HG03565 (cell line): ENCODE results near the gene TUBA1C.
A peak's percentile ranks its signal among the peaks of the same experiment; 100 is the strongest.

Experiments used
- ATAC-seq: cut with Tn5 transposase; IDR thresholded peaks from one replicate; pipeline ENCODE4 v1.9.1; 2021; ENCODE audit warnings: mild to moderate bottlenecking, moderate library complexity; ENCODE audit not compliant: unreplicated experiment

TUBA1C gene

DNA sequence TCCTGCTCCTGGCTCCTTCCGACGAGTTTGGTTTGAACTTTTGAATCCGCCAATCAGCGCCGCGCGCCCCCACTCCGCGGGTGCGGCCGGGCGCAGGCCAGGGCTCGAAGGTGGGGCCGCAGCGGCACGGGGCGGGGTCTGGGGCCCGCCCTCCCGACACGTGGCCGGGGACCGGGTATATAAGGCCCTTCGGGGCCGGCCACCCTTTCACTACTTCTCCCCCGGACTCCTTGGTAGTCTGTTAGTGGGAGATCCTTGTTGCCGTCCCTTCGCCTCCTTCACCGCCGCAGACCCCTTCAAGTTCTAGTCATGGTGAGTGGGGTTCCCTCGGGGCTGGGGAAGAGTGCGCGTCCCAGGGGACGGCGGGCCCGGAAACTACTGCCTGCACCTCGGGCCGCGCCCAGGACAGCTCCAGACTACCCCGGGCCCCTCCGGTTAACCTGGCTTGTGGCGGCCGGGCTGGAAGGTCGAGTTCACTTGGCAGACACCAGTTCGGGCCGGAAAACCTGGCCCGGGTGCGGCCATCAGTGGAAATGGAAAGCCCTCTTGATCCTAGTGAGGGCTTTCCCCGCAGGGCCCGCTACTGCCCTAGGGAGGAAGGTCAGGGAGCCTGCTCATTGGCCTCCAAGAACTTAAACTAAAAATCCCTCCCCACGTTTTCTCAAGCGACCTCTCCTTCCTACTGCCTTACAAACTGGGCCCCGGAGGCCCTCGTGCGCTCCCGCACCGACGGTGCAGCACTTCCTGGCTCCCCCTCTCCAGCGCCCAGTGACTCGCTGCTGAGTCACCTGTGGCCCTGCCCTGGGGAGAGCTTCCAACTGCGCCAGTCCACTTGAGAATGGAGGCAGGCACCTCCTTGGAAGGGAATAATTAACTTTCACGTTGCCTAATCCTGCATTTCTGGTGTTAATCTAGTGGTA, at the start of gene TUBA1C:
Gene TUBA1C, plus strand, starts transcription at position 210 of the 920 bp plus-strand sequence. Its CDS starts 100 bp downstream, at position 310.
- peak; percentile 81 for ATAC-seq

DNA sequence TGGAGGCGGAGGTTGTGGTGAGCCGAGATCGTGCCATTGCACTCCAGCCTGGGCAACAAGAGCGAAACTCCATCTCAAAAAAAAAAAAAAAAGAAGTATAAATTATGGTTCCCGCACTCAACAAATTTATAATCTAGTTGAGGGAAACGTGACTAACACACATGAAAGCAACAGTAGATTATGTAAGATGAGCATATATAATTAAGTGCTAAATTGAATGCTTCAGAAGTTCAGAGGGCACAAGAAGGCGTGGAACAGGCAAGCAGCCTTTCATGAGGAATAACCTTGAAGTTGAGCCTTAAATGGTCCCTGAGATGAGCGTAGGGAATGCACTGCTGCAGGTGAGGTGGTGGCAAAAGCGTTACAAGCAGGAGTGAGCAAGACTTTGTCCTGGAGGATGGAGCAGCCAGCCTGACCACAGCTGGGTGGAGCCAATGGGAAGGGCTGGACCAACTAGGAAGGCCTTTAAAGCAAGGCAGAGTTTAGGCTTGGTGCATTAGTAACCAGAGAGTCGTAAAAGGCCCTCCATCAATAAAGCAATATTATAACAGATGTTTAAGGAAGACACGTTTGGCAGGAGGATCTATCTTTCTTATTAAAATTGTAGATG, 45.4 kb upstream of the TUBA1C start:
- ATAC-seq: no peak

DNA sequence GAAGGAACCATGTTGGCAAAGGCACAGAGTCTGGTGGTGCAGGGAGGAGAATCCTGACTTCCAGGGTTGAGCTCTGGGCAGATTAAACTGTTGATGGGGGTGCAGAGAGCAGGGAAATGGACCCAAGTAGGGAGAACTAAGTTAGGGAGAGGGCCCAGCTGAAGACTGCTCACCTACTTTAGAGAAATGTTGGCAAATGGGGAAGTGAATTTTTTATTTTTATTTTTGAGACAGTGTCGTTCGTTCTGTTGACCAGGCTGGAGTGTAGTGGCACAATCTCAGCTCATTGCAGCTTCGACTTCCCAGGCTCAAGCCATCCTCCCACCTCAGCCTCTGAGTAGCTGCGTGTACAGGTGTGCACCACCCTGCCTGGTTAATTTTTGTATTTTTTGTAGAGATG, 43.9 kb upstream of the TUBA1C start:
- no peak for ATAC-seq

DNA sequence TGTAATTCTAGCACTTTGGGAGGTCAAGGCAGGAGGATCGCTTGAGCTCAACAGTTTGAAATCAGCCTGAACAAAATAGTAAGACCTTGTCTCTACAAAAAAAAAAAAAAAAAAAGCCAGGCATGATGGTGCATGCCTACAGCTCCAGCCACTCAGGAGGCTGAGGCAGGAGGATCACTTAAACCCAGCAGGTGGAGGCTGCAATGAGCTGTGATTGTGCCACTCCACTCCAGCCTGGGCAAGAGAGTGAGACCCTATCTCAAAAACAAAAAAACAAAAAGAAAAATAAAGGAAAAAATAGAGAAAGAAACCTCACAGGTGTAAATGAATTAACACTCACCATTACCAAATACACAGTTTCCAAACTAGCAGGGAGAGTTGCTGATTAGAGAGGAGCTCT, 41.8 kb upstream of the TUBA1C start:
- no peak for ATAC-seq

DNA sequence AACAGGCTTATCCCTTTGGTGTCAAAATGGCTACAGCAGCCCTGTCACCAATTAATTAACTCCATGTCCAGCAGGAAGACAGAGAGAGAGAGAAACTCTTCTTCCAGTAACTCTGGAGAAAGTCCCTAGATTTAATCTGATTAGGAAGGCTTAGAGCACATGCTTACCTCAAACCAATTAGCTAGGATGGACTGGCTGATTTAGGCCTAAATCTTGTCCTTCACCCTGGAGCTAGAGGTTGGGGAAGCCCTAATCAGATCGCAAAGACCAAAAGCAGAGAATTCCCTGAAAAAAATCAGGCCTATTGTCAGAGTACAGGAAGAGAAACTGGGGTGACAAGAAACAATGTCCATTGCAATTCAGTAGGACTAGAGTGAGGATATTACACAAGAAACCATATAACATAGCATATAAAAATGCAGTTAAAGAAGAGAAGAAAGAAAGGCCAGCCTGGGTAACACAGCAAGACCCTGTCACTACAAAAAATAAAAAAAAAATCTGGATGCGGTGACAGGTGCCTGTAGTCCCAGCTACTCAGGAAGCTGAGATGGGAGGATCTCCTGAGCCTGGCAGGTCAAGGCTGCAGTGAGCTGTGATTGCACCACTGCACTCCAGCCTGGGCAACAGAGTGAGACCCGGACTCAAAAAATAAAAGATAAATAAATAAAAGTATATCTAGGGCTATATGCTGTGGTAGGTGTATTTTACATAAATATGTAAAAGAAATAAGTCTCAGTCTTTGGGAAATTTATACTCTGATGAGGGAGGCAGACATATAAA, 41.1 kb upstream of the TUBA1C start:
- ATAC-seq: no peak

DNA sequence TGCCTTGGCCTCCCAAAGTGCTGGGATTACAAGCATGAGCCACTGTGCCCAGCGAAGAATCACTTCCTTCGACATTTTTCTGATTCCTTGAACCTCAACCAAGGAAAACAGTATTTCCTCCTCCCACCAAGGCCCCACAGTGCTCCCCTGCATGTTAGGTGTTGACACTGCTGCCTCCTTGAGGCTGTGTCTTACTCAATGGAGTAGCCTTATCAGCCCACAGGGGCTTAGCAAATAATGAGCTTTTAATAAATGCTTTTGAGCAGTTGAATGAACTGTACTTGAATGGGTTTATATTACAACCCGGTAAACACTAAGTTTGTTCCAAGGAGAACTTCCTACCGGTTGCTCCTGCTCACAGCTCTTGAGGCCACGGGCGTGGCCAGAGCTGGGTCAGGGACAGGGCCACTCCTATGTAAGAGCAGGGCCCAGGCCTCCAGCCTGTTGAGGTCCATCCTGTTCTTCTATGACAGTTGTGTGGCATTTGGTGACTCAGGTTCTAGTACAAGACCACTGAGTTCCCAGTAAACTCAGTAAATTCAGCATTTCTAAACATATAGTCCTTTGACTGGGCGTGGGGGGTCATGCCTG, 39.2 kb upstream of the TUBA1C start:
- no peak for ATAC-seq

DNA sequence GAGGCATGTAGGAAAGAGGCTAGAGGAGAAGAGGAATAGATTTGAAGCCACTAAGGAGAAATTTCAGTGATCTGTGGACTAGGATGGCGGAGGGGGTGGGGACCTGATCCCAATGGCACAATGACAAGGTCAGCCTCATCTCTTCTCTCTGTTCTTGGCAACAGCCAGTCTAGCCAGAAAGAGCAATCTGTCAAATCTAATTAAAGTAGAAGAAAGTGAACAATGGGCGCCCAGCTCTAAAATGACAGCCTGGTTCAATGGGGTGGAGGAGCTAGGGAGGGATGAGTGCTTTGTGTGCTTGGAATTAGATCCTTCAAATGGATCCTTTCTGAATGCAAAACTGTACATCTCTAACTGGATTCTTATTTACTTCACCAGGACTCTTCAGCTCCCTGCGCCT, 37.2 kb upstream of the TUBA1C start:
- no peak for ATAC-seq

DNA sequence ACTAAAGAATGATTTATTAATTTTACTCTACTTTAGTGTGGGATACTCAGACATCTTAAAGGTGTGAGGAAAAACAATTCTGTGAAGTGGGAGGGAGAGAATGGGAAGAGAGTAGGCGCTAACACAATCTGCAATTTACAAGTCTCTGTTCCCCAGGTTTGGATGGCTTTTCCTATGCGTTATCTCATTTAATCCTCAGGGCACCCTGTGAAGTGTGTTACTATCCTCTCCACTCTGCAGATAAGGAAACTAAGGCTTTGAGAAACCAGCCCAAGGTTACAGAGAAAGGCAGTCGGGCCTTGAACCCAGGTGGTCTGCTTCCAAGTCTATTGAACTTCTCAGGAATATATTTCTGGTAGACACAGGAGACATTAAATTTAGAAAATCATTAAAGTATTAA, 36.2 kb upstream of the TUBA1C start:
- ATAC-seq: no peak

DNA sequence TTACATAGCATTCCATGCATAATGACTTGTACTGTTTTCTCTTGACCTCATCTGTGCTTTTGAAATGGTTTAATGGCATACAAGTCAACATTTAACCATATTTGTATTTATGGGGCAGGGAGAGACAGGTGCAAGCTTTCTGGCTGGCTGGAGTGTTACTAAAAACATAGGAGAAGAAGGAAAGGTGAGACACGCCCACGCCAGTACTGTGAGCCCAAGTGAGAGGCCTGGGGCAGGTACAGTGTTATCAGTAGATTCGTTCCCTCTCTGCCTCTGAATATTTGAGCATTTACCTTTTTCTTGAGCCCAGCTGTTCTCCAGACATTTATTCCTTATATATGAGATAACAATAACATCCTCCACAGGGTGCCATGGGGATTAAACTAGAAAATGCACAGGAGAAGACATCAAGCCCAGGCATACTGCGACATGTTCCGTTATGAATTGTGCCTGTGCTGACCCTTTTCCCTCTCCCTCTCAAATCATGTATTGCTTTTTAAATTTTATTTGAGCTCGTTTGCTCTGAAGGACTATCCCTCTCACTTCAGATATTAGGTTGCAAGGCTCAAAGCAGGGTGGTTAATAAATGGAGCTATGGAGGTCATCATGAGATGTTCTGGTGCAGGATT, 34.6 kb upstream of the TUBA1C start:
- ATAC-seq: no peak

DNA sequence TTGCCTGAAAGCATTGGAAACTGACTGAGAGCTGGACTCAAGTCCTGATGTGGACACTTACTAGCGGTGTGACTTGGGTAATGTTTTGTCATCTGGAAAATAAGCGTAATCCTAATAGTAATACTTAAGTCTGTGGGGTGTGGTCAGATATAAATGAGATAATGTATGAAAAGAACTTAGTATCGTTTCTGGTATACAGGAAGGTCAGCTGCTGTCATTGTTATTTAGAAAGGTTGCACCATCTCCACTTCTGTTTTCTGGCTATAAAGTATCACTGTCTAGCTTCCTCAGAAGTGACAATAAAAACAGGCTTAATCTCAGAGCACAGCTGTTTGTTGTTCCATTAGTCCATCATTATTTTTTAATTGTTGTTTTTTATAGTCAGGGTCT, 34.1 kb upstream of the TUBA1C start:
- ATAC-seq: no peak

DNA sequence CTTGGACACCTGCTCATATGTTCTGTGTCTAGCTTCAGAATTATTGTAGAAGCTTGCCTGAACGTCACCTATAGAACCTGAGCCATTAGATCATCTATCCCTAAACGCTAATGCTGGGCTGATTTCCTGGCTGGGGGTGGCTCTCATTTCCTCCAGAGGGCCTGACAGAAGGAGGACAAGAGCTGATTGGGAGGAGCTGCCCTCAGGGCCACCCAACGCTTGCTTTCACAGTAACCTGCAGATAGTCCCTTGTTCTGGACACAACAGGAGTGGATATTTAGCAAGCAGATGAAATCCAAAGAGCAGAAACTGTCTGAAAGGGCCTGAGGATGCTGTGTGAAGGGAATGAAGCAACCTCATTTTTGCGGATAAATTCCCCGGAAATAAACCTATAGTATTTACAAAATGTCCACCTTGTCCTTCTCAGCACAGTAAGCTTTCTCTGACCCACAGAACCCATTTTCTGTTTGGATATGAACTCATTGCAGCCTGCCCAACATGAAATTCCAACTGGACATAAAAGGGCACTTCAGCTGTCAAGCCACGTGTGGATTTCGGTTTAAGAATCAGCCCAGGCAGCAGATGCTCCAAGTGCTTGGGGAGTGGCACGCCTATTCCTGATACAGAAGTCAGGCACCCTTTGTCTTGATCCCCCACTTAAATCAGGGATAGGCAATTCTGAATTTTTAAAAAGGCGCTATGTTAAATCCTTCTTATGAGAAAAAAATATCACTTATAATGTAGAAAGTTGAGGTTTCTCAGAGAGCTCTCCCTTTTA, 32.8 kb upstream of the TUBA1C start:
- no peak for ATAC-seq

DNA sequence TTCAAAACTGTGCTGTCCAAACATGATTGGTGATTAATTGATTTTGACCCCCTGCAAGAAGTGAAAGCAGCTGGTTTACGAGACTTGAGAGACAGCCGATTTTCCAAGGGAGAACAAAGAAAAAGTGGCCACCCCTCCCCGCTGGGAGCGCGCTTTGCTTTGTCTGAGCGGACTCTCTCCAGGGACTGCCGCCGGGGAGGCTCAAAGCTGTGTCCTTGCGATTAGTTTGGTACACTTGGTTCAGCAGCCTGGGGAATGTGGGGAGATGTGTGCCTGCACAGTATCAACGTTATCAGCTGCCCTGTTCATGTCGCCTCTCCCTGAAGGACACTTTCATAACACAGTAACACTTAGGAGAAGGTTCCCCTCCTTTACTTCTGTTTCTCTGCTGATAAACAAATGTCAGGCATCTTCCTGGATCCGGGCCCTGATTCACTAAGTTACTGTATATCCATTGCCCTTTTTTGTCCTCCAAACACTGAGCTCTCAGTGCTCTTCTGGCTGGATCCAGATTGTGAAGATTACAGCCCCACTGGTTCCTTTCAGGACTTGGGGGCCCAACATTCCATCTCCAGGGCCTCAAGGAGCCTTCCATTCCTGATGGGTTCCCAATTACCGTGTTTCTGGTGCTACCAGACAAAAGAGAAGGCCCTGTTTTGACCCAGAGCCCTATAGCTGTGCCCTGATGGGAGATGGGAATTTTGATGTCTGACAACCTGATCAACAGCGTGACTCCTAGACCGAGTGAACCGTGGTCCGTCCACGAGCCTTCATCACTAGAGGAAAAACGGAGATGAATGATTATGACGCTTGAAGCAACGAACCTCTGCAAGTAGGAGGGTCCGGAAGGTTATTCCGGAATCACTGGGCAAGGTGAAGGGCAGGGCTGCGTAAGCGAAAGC, 31.7 kb upstream of the TUBA1C start:
- no peak for ATAC-seq

DNA sequence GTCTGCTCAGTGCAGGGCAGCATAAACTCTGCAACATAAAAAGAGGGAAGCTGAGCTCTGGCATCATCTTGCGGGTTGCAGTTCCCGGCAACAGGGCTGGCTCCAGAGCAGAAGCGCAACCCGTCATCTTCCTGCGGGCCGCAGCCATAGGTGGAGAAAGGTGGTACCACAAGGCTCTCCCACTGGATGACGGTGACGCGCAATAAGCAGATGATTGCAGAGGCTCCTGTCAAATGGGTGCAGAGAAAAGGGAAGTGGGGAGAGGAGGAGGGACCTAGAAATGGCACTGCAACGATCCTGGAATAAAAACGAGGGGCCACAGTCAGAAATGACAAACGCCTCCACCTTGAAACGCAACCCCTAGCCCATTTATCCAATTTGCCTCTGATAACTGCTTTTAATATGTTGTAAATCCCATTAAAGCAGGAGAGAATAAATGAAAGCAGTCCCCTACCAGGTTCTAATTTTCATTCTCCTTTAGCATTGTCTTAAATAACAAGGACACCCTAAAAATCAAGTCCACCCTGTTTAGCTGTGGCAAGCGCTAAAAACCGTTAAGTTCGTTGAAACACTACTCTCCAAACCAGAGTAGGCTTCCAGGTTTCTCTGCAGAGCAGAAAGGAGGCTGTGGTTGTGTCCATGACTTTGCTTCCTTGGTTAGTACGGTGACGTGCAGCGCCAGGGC, 30.9 kb upstream of the TUBA1C start:
- no peak for ATAC-seq

DNA sequence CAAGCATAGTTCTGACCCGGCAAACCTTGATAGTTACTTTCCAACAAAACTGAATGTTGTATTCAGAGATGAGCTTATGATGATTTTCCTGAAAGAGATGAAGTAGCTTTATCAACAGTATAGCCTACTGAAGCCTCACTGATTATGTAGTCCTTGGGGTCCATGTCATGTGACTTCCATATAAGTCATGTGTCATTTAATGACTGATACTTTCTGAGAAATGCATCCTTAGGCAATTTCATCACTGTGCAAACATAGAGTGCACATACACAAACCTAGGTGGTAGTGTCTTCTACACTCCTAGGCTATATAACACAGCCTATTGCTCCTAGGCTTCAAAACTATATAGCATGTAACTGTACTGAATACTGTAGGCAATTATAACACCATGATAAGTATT, 28.5 kb upstream of the TUBA1C start:
- ATAC-seq: no peak

DNA sequence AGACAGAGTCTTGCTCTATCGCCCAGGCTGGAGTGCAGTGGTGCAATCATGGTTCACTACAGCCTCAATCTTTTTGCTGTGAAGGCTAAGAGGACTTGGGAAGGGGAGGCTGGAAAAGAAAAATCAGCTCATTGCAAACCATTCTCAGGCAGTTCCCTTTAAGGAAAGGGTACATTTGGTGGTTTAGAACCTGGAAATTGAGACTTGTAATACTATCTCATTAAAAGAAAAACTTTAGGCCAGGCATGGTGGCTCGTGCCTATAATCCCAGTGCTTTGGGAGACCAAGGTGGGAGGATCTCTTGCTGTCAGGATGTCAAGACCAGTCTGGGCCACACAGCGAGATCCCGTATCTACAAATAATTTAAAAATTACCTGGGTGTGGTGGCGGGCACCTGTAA, 21.3 kb upstream of the TUBA1C start:
- ATAC-seq: no peak

DNA sequence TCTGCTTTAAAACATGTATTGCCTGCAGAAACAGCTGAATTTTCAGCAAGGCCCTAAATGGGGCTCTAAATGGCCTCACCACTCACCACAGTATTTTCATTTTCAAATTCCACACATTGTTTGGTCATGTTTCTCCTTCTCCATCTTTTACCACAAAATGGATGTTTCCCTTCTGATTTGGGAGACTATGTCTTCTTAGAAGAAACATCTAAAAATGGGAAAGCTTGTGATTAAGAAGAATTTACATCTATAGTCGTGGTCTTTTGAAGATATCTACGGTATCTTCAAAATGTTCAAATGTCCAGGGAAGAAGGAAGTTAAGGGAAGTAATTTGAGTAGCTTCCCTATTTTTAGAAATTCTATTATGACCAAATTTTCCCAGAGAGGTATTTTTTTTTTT, 20.7 kb upstream of the TUBA1C start:
- no peak for ATAC-seq

DNA sequence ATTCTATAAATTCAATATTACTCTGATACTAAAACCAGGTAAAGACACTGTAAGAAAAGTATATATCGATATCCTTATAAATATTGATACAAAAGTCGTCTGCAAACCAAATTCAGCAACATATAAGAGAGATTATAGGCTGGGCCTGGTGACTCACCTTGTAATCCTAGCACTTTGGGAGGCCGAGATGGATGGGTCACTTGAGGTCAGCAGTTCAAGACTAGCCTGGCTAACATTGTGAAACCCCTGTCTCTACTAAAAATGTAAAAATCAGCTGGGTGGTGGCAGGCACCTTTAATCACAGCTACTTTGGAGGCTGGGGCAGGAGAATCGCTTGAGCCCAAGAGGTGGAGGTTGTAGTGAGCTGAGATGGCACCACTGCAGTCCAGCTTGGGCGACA, 13.5 kb upstream of the TUBA1C start:
- ATAC-seq: no peak

DNA sequence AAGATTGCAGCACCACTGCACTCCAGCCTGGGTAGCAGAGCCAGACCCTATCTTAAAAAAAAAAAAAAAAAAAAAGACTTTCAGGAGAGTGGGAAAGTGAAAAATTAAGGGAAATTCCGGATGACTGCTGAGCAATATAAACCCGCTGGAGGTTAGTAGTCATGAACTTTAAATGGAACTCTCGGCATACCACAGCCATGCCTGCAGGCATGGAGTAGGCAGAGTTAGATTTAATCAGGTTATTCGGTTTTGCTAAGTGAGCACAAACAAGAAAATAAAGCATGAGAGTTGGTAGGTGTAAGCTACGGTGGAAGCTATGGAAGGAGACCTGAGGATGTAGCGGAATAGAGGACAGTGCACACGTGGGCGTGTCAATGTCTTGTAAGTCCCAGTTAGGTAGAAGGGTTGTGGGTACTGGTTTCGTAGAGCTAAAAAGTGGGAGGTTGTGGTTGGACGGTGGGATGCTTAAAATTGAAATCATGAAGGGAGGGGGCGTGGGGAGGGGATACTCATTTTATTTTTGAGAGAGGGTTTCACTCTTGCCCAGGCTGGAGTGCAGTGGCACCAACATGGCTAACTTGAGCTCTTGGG, 11.8 kb upstream of the TUBA1C start:
- ATAC-seq: no peak
